ENCODE data around the gene LHFPL2.

GRCh38 chr5:78574731-78575161, 73.8 kb downstream of the LHFPL2 start:
- TF ChIP-seq CTCF (conservative IDR thresholded peaks at IDR 0.05; ENCODE audit: low read depth in 2 of 2) (no peak), REST (IDR thresholded peaks at IDR 0.05; ENCODE audit: unreplicated experiment) (no peak), CREB1 (CRISPR knock-in tag; IDR thresholded peaks at IDR 0.05; ENCODE audit: low read depth) (no peak), POLR2AphosphoS5 (IDR thresholded peaks at IDR 0.05; ENCODE audit: low read depth) (no peak), EZH2phosphoT487 (IDR thresholded peaks at IDR 0.05; ENCODE audit: unreplicated experiment) (no peak)
